ENCODE measurements around the gene QRSL1. TPM values are rescaled to one million over a fixed set of nuclear protein-coding genes. Genes with fewer than 3 reads are reported as not detected.

QRSL1 gene
- total RNA-seq, 2 experiments from 2014 or later = 63.9 to 71.8 TPM

DNA sequence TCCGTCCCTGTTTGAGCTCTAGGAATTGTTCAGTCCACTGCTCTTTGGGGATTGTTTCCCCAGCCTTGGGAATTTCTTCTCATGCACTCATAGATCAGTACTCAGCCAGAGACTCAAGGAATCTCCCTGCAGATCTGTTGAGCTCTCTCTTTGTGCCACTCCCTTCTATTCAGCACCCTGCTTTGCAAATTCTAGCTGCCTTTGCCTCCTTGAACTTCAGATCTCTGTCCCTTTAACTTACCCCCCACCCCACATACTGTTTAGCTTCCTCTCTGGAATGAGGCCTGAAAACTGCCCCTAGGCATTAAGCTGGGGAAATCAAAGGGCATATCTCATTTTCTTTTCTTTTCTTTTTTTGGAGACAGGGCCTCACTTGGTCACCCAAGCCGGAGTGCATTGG, 30.5 kb downstream of the QRSL1 start:
- H3K4me3 ChIP-seq (ENCODE audit: low read depth, low read length, poor library complexity, severe bottlenecking) = no peak overlapping the region
- H3K79me2 ChIP-seq (ENCODE audit: insufficient read depth, low read depth, low read length) = peaks cover 51% of the 10 kb centered on the region; the same call in 1 of the 2 replicates
- no peaks in the 10 kb centered on the region for H4K20me1 ChIP-seq (ENCODE audit: insufficient read depth, low read length)
- no peak overlapping the region for H3K27ac ChIP-seq (ENCODE audit: low read depth, low read length, poor library complexity, severe bottlenecking)
- no peaks in the 10 kb centered on the region for H3K9me2 ChIP-seq (ENCODE audit: insufficient read depth, low read length)
- TF ChIP-seq, protein P1, sequence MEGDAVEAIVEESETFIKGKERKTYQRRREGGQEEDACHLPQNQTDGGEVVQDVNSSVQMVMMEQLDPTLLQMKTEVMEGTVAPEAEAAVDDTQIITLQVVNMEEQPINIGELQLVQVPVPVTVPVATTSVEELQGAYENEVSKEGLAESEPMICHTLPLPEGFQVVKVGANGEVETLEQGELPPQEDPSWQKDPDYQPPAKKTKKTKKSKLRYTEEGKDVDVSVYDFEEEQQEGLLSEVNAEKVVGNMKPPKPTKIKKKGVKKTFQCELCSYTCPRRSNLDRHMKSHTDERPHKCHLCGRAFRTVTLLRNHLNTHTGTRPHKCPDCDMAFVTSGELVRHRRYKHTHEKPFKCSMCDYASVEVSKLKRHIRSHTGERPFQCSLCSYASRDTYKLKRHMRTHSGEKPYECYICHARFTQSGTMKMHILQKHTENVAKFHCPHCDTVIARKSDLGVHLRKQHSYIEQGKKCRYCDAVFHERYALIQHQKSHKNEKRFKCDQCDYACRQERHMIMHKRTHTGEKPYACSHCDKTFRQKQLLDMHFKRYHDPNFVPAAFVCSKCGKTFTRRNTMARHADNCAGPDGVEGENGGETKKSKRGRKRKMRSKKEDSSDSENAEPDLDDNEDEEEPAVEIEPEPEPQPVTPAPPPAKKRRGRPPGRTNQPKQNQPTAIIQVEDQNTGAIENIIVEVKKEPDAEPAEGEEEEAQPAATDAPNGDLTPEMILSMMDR (conservative IDR thresholded peaks at IDR 0.05; ENCODE audit: low read length) = no peak
- no peak for TF ChIP-seq EZH2phosphoT487 (IDR thresholded peaks at IDR 0.05; ENCODE audit: borderline replicate concordance, low read depth, low read length)
- intact Hi-C loops (cut with micrococcal nuclease; ENCODE audit: unreplicated experiment) = no loop called here
- no peak overlapping the region for H3K4me2 ChIP-seq (ENCODE audit: low read length)
- DNase-seq (ENCODE audit: low spot score) = no peak
- BruUV-seq (replicated peaks) = no TSS peak
- ChIA-PET CTCF (ENCODE audit: unreplicated experiment) (interaction anchor here (0.6 to 1.2 kb wide), 4 partner anchors 10 to 50 kb away, joined by 3 to 12 read pairs (median 4); no protein-coding TSS in a partner anchor), POLR2A (interaction anchor here (0.6 to 1.3 kb wide), 8 partner anchors 10 to 1462 kb away, joined by 3 to 7 read pairs (median 4); no protein-coding TSS in a partner anchor)
- H3K9me3 ChIP-seq (ENCODE audit: low read length) = peaks cover 51% of the 10 kb centered on the region
- H3K4me1 ChIP-seq (ENCODE audit: insufficient read depth, low read length, poor library complexity, severe bottlenecking) = peaks cover 23% of the 10 kb centered on the region
- H2AFZ ChIP-seq (ENCODE audit: low read length) = no peak overlapping the region
- H3K36me3 ChIP-seq (ENCODE audit: insufficient read depth, low read length) = peaks cover 100% of the 10 kb centered on the region

DNA sequence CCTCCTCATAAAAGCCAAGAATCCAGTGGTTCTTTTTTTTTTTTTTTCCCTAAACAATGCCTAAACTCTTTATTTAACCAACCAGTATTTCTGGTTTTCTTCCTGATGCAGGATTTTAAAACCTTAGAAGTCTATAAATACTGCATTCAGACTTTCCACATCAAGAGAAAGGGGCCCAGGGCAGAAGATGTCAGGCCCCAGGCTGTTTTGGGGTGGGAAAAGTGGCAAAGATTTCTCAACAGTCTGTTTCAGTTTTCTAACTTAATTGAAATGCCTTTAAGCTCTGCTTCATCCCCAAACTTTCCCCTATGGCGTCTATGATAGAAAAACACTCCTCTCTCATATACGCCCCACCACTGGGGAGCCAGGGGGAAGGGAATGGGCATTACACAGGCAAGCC, 33.1 kb downstream of the QRSL1 start:
- no peak for DNase-seq (ENCODE audit: low spot score)
- H3K4me3 ChIP-seq (ENCODE audit: low read depth, low read length, poor library complexity, severe bottlenecking) = no peak overlapping the region
- no peak overlapping the region for H3K27ac ChIP-seq (ENCODE audit: low read depth, low read length, poor library complexity, severe bottlenecking)
- H4K20me1 ChIP-seq (ENCODE audit: insufficient read depth, low read length) = no peaks in the 10 kb centered on the region
- H3K36me3 ChIP-seq (ENCODE audit: insufficient read depth, low read length) = peaks cover 98% of the 10 kb centered on the region
- H3K9me2 ChIP-seq (ENCODE audit: insufficient read depth, low read length) = no peaks in the 10 kb centered on the region
- H2AFZ ChIP-seq (ENCODE audit: low read length) = no peak overlapping the region
- intact Hi-C loops (cut with micrococcal nuclease; ENCODE audit: unreplicated experiment) = no loop called here
- CTCF ChIA-PET (ENCODE audit: unreplicated experiment) = no interaction called here
- H3K4me2 ChIP-seq (ENCODE audit: low read length) = no peak overlapping the region
- H3K4me1 ChIP-seq (ENCODE audit: insufficient read depth, low read length, poor library complexity, severe bottlenecking) = peaks cover 49% of the 10 kb centered on the region
- TSS peak; percentile 1 for BruUV-seq (replicated peaks)
- no peak for TF ChIP-seq EZH2phosphoT487 (IDR thresholded peaks at IDR 0.05; ENCODE audit: borderline replicate concordance, low read depth, low read length)
- TF ChIP-seq, protein P1 (conservative IDR thresholded peaks at IDR 0.05; ENCODE audit: low read length) = no peak
- POLR2A ChIA-PET = interaction anchor here (0.6 kb wide), 2 partner anchors 10 to 18 kb away, joined by 3 to 8 read pairs; no protein-coding TSS in a partner anchor
- H3K79me2 ChIP-seq (ENCODE audit: insufficient read depth, low read depth, low read length) = peaks cover 45% of the 10 kb centered on the region; the same call in 1 of the 2 replicates
- H3K9me3 ChIP-seq (ENCODE audit: low read length) = peaks cover 39% of the 10 kb centered on the region

Data from OCI-LY7 (cell line).